H9 (cell line): Measurements from ENCODE around the gene RGS13. TPM values are rescaled to one million over a fixed set of nuclear protein-coding genes. Genes with fewer than 3 reads are reported as not detected.

Experiments used
- DNase-seq: peaks from one replicate; pipeline ENCODE4 v3.0.0-alpha.2; 2017
- H2AFZ ChIP-seq: one replicate; pipeline ENCODE4 v1.6.1; 2013; ENCODE audit warnings: mild to moderate bottlenecking, low read length, control low read depth, moderate library complexity
- H2AK5ac ChIP-seq: 2 replicates; pipeline ENCODE4 v1.6.1; 2013; ENCODE audit warnings: low read length, control low read depth, mixed read lengths; ENCODE audit not compliant: insufficient read length
- H2BK120ac ChIP-seq: one replicate; pipeline ENCODE4 v1.6.1; 2013; ENCODE audit warnings: low read depth, mild to moderate bottlenecking, low read length, control low read depth, inconsistent platforms; ENCODE audit not compliant: poor library complexity, severe bottlenecking
- H2BK12ac ChIP-seq: 2 replicates; pipeline ENCODE4 v1.6.1; 2013; ENCODE audit warnings: low read length, control low read depth, mixed read lengths, low read depth; ENCODE audit not compliant: insufficient read length
- H2BK15ac ChIP-seq: 2 replicates; pipeline ENCODE4 v1.6.1; 2013; ENCODE audit warnings: low read depth, low read length, control low read depth
- H2BK20ac ChIP-seq: one replicate; pipeline ENCODE4 v1.6.1; 2013; ENCODE audit warnings: low read depth, mild to moderate bottlenecking, low read length, control low read depth, inconsistent platforms; ENCODE audit not compliant: poor library complexity, severe bottlenecking
- H2BK5ac ChIP-seq: 2 replicates; pipeline ENCODE4 v1.6.1; 2013; ENCODE audit warnings: low read length, control low read depth, mixed read lengths; ENCODE audit not compliant: insufficient read length
- H3K14ac ChIP-seq: 2 replicates; pipeline ENCODE4 v1.6.1; 2013; ENCODE audit warnings: low read length, control low read depth; ENCODE audit not compliant: insufficient read depth
- H3K18ac ChIP-seq: 2 replicates; pipeline ENCODE4 v1.6.1; 2013; ENCODE audit warnings: low read depth, mild to moderate bottlenecking, mixed read lengths, low read length, control low read depth; ENCODE audit not compliant: insufficient read length
- H3K23ac ChIP-seq: 2 replicates; pipeline ENCODE4 v1.6.1; 2013; ENCODE audit warnings: low read length, control low read depth, mixed read lengths, low read depth; ENCODE audit not compliant: insufficient read length
- H3K23me2 ChIP-seq: 2 replicates; pipeline ENCODE4 v1.6.1; 2013; ENCODE audit warnings: low read depth, mild to moderate bottlenecking, mixed read lengths, low read length, control low read depth; ENCODE audit not compliant: insufficient read length, poor library complexity, severe bottlenecking
- H3K27ac ChIP-seq: 2 replicates; pipeline ENCODE4 v1.5.1; 2013; ENCODE audit warnings: low read length, control low read depth, mixed read lengths, low read depth; ENCODE audit not compliant: insufficient read length
- H3K27me3 ChIP-seq: 2 replicates; pipeline ENCODE4 v1.6.1; 2013; ENCODE audit warnings: low read length, control low read depth, inconsistent platforms; ENCODE audit not compliant: insufficient read depth
- H3K4ac ChIP-seq: 2 replicates; pipeline ENCODE4 v1.6.1; 2013; ENCODE audit warnings: low read depth, mild to moderate bottlenecking, control low read depth, inconsistent platforms, low read length, moderate library complexity
- H3K4me1 ChIP-seq: 2 replicates; pipeline ENCODE4 v1.6.1; 2013; ENCODE audit warnings: low read length, control low read depth, inconsistent platforms; ENCODE audit not compliant: insufficient read depth
- H3K4me2 ChIP-seq: 2 replicates; pipeline ENCODE4 v1.6.1; 2013; ENCODE audit warnings: low read length, control low read depth, mixed read lengths; ENCODE audit not compliant: insufficient read length, insufficient read depth
- H3K56ac ChIP-seq: 2 replicates; pipeline ENCODE4 v1.6.1; 2013; ENCODE audit warnings: low read depth, mild to moderate bottlenecking, mixed read lengths, low read length, control low read depth; ENCODE audit not compliant: insufficient read length
- H3K79me1 ChIP-seq: 2 replicates; pipeline ENCODE4 v1.6.1; 2013; ENCODE audit warnings: low read depth, mild to moderate bottlenecking, moderate library complexity, low read length, control low read depth, inconsistent platforms; ENCODE audit not compliant: insufficient read depth, poor library complexity, severe bottlenecking
- H3K79me2 ChIP-seq: 2 replicates; pipeline ENCODE4 v1.6.1; 2013; ENCODE audit warnings: low read length, control low read depth, inconsistent platforms; ENCODE audit not compliant: insufficient read depth
- H3K9ac ChIP-seq: 2 replicates; pipeline ENCODE4 v1.6.1; 2013; ENCODE audit warnings: low read length, control low read depth, mixed read lengths; ENCODE audit not compliant: insufficient read length; ENCODE audit errors: extremely low read depth
- H3K9me3 ChIP-seq: one replicate; pipeline ENCODE4 v1.6.1; 2013; ENCODE audit warnings: low read depth, low read length, inconsistent platforms; ENCODE audit not compliant: control insufficient read depth
- H3T11ph ChIP-seq: one replicate; pipeline ENCODE4 v1.6.1; 2013; ENCODE audit warnings: mild to moderate bottlenecking, low read length, control low read depth, inconsistent platforms
- H4K20me1 ChIP-seq: one replicate; pipeline ENCODE4 v1.6.1; 2013; ENCODE audit not compliant: control insufficient read depth, insufficient read length, insufficient read depth
- H4K5ac ChIP-seq: 2 replicates; pipeline ENCODE4 v1.6.1; 2013; ENCODE audit warnings: low read depth, mild to moderate bottlenecking, mixed read lengths, low read length, control low read depth; ENCODE audit not compliant: insufficient read length
- H4K8ac ChIP-seq: replicated peaks from 2 replicates; pipeline ENCODE4 v1.6.1; 2013; ENCODE audit warnings: low read length, control low read depth, mixed read lengths, low read depth; ENCODE audit not compliant: insufficient read length
- H4K91ac ChIP-seq: 2 replicates; pipeline ENCODE4 v1.6.1; 2013; ENCODE audit warnings: low read depth, mild to moderate bottlenecking, moderate library complexity, mixed read lengths, low read length, control low read depth; ENCODE audit not compliant: insufficient read length
- H3K27ac Mint-ChIP-seq, 3 experiments: 2 replicates in 2 of 3; 3 replicates in 1 of 3; pipeline ENCODE4 v1.8.0; 2020 to 2021; ENCODE audit warnings: mixed read lengths in 3 of 3, mild to moderate bottlenecking in 1 of 3, moderate library complexity in 1 of 3
- H3K27me3 Mint-ChIP-seq: 2 replicates; pipeline ENCODE4 v1.8.0; 2021; ENCODE audit warnings: low read depth, mild to moderate bottlenecking, moderate library complexity, mixed read lengths
- H3K36me3 Mint-ChIP-seq, 3 experiments: 2 replicates in 2 of 3; 3 replicates in 1 of 3; pipeline ENCODE4 v1.8.0; 2020 to 2021; ENCODE audit warnings: low read depth in 3 of 3, mixed read lengths in 3 of 3; ENCODE audit not compliant: insufficient read depth in 1 of 3
- H3K4me1 Mint-ChIP-seq, 2 experiments: 2 replicates each; pipeline ENCODE4 v1.8.0; 2020; ENCODE audit warnings: mixed read lengths in 2 of 2
- H3K4me3 Mint-ChIP-seq, 2 experiments: 2 replicates in 1 of 2; 3 replicates in 1 of 2; pipeline ENCODE4 v1.8.0; 2020 to 2021; ENCODE audit warnings: mild to moderate bottlenecking in 2 of 2, mixed read lengths in 2 of 2, moderate library complexity in 1 of 2
- H3K9me3 Mint-ChIP-seq, 2 experiments: 2 replicates in 1 of 2; 3 replicates in 1 of 2; pipeline ENCODE4 v1.8.0; 2020; ENCODE audit warnings: mild to moderate bottlenecking in 2 of 2, mixed read lengths in 2 of 2, moderate library complexity in 1 of 2
- total RNA-seq: library from RNA; stranded (reverse); gene quantifications from 2 replicates; pipeline ENCODE4 v1.2.1, GENCODE V29; 2021
- TF ChIP-seq, protein P1 (sequence below): fragments of 200-600 bp; sonication (generic); conservative IDR thresholded peaks from 3 replicates; pipeline ENCODE4 v1.8.0; 2021; ENCODE audit warnings: antibody characterized with exemption, mild to moderate bottlenecking

The RGS13 gene
- total RNA-seq, 1 experiment from 2014 or later, result not detected

- Histone ChIP-seq H2BK15ac (no peak overlapping the region), H2AFZ (no peak overlapping the region), H3K27me3 (no peaks in the 10 kb centered on the region), H3K27ac (no peak overlapping the region), H2BK12ac (no peak overlapping the region), H2BK120ac (no peak overlapping the region), H3K18ac (no peak overlapping the region), H3K4me1 (no peaks in the 10 kb centered on the region), H4K8ac (no peak overlapping the region), H2BK20ac (no peak overlapping the region), H3K23me2 (no peaks in the 10 kb centered on the region), H3K9ac (no peak overlapping the region), H3K9me3 (no peaks in the 10 kb centered on the region), H3K23ac (no peak overlapping the region), H3K56ac (no peak overlapping the region), H4K91ac (no peak overlapping the region), H3K79me1 (no peaks in the 10 kb centered on the region), H3K4ac (no peak overlapping the region), H2AK5ac (no peak overlapping the region), H3K79me2 (no peaks in the 10 kb centered on the region), H3T11ph (no peak overlapping the region), H4K20me1 (no peaks in the 10 kb centered on the region), H4K5ac (no peak overlapping the region), H3K14ac (no peak overlapping the region), H2BK5ac (no peak overlapping the region), H3K4me2 (no peak overlapping the region)
- Mint-ChIP-seq H3K36me3 (peaks cover 0 to 2% (median 0%) of the 10 kb centered on the region in 3 experiments; a peak in 1 of 7 replicates), H3K27me3 (no peaks in the 10 kb centered on the region; the same call in 1 of the 2 replicates), H3K4me1 (no peaks in the 10 kb centered on the region), H3K4me3 (no peak overlapping the region), H3K27ac (no peak overlapping the region), H3K9me3 (peaks cover 6% of the 10 kb centered on the region in 2 experiments; a peak in 3 of 5 replicates)
- DNase-seq, result no peak
- TF ChIP-seq, protein P1, sequence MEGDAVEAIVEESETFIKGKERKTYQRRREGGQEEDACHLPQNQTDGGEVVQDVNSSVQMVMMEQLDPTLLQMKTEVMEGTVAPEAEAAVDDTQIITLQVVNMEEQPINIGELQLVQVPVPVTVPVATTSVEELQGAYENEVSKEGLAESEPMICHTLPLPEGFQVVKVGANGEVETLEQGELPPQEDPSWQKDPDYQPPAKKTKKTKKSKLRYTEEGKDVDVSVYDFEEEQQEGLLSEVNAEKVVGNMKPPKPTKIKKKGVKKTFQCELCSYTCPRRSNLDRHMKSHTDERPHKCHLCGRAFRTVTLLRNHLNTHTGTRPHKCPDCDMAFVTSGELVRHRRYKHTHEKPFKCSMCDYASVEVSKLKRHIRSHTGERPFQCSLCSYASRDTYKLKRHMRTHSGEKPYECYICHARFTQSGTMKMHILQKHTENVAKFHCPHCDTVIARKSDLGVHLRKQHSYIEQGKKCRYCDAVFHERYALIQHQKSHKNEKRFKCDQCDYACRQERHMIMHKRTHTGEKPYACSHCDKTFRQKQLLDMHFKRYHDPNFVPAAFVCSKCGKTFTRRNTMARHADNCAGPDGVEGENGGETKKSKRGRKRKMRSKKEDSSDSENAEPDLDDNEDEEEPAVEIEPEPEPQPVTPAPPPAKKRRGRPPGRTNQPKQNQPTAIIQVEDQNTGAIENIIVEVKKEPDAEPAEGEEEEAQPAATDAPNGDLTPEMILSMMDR, result no peak
These were observed 15.8 kb upstream of the RGS13 start for GRCh38 chr1:192620071-192620635.
